ENCODE data around the gene NCOA1.
A peak's percentile ranks its signal among the peaks of the same experiment; 100 is the strongest.
"Not testable (repeated sequence)": the region's sequence is repeated elsewhere in the genome, so short reads cannot be mapped to it uniquely, and the experiment has no call there.

Gene NCOA1

DNA sequence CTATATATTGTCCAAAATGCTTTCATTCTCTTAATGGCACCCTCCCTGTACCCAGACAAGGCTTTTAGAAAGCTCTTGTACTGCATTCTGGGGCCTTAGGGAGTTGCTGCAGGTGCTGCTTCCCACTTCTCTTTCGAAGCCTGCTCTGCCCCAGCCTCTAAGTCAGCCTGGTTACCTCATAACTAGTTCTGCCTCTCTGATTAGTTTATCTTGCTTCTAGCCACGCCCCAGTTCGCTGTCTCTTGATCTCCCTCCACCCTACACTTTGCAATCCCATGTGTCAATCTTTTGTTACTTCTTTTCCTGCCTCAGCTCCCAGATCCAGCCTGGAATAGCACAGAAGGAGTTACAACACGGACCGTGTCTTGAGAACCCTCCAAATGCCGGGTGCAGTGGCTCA lies 13.8 kb upstream of the NCOA1 start:
- DNase-seq: no peak

DNA sequence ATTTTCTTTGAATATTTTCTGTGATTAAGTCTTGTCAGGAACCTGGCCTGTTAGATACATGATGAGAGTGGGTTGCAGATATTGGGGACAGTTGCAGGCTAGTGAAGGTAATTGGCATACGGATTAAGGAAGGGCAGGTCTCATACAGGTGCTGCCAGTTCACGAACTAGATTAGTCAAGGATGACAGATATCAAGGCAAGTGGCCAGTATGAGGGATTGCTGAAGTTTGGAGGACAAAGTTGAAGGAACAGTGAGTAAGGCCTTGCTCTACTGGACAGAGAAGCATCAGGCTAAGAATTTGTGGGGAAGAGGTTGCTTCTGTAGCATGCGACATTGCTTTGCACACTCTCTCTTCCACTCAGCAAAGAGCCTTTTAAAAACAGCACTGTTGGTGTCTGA lies 12.8 kb upstream of the NCOA1 start:
- no peak for DNase-seq

DNA sequence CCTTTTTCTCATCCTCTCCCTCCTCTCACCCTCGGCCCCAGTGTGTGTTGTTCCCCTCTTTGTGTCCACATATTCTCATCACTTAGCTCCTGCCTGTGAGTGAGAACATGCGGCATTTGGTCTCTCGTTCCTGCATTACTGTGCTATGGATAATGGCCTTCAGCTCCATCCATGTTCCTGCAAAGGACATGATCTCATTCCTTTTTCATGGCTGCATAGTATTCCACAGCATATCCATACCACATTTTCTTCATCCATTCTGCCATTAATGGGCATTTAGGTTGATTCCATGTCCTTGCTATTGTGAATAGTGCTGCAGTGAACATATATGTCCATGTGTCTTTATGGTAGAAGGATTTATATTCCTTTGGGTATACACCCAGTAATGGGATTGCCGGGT lies 10.8 kb upstream of the NCOA1 start:
- no peak for DNase-seq

DNA sequence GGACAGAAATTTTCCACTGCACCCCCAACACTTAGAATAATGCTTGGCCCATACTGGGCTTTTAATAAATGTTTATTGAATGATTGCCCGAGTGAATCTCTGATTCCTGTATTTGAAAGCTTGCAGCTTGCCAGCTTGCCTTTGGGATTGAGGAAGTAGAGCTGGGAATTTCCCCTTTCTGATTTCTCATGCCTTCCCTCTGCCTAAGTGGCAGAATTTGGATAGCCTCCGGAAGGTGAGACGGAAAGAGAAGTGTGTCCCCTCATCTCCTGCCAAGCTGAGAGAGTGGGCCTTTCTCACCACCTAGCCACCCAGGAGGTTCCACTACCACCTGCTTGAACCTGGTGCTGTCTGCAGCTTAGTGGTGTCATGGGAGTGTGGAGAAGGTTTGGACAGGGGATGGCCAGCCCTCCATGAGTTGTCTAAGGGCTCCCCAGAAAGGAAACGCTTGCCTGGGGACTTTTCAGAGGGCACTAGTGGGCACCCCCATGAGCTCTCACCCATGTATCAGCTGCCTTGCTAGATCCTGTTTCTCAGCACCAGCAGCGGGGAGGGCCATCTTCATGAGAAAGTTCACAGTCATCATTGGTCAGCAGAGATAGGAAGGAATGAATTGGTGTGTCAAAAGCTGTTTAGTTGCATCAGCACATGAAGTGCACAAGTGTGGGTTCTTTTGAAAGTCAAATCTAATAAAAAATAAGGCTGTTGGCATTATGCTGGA lies 8.6 kb upstream of the NCOA1 start:
- no peak for DNase-seq

DNA sequence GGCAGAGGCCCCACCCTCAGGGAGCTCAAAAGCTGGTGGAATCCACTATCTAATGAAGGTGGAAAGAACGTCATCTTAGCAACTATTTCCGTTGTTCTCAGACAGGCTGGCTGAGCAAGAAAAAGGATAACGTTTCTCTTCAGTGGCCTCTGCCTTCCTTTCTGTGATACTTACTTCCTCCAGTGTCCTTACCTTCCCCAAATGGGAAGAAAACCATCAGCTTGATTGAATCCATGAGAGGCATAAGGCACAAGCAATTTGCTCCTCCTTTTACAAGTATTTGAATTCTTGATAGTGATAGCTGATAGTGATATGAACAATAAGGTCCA lies 8.1 kb upstream of the NCOA1 start:
- no peak for DNase-seq

DNA sequence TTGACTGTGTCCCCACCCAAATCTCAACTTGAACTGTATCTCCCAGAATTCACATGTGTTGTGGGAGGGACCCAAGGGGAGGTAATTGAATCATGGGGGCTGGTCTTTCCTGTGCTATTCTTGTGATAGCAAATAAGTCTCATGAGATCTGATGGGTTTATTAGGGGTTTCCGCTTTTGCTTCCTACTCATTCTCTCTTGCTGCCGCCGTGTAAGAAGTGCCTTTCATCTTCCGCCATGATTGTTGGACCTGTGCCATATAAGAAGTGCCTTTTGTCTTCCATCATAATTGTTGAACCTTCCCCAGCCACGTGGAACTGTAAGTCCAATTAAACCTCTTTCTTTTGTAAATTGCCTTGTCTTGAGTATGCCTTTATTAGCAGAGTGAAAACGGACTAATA lies 6.4 kb upstream of the NCOA1 start:
- DNase-seq: not testable (repeated sequence)

DNA sequence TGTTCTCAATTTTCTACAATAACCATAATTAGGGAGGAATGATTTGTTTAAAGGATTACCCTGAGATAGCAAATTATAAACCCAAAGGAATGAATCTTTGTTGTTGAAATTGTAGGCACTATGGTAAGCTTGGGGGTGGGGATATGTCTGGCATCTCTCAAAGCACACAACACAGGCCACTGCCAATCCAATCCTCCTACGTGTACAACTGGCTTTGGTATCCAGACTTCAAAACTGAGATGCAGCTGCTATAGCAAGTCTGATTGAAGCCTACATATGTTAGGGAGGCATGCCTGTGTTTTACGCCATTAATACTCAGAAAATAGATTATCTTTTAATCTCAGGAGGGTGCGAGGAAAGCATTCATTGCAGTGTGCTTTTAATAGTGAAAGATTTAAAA lies 5.9 kb upstream of the NCOA1 start:
- DNase-seq: no peak

DNA sequence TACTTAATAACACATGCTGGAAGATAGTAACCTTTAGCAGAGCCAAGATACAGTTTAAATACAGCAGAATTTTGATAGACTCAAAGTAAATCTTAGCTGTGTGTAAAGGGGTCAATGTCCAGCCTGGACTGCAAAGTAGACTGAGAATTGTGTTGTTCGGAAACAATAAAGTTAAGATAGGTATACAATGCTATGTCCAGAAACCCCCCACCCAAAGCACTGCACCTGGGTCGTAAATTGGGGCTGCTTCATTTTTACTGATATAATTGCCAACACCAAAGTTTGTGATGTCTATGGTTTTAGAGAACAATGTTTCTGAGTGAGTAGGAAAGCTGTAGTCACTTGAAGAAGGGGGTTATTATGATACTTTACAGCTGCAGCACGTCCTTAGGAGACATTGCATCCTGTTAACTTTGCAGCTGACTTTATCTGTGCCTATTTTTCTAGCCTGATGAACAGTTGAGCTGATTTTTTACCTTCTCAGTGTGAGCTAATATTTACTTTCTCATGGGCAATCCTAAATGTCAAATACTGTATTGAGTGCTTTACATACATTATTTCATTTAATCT lies 4.3 kb upstream of the NCOA1 start:
- DNase-seq: no peak

DNA sequence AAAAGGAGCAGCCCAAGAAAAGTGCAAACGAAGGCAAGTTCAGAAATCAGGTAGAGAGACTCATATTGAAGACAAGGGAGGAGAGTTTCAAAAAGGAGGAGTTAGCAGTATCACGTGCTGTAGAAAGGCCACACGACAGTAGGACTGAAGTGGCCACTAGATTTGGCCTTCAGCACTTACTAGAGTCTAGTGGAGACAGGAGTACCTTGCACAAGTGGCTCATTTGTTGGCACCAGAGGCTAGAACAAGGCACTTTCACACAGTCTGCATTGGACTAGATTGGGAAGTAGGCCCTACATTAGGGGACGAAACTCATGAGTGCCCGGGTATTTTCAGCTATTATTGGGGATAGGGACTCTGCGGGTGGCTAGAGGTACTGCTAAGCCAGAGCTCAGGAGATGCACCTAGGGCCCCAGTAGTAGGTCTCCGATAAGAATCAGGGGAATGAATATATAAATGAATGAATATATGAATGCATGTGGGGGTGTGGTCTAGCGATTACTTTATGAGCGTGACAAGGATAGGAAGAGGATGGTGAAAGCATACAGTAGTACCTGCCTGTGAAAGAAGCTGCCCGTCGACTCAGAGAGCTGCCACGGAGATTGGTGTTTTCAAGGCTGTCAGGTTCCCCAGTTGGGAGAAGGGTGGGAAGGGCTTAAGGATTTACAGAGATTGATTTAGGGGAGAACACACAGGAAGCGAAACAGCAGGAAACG lies 1.4 kb upstream of the NCOA1 start:
- DNase-seq: no peak

DNA sequence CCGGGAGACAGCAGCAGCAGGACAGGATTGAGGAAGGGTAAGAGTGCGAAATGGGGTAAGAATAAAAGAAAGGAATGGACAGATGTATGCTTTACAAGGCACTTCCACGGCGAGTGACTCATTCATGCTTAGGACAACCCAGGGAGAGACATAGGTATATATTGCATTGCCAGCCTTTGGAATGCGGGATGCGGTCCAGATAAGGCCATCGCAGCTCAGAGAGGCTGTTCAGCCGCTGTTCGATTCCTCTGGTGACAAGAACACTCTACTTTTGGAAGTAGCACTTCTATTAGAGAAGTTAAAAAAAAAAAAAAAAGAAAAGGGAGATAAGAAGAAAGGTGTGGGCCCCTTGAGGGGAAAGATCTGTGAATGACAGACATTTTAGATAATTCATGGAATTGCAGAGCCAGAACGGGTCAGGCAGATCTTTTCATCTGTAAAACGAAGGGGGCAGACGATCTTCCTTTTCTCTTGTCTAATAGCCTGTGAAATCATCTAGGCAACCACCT lies 819 bp upstream of the NCOA1 start:
- DNase-seq: no peak

DNA sequence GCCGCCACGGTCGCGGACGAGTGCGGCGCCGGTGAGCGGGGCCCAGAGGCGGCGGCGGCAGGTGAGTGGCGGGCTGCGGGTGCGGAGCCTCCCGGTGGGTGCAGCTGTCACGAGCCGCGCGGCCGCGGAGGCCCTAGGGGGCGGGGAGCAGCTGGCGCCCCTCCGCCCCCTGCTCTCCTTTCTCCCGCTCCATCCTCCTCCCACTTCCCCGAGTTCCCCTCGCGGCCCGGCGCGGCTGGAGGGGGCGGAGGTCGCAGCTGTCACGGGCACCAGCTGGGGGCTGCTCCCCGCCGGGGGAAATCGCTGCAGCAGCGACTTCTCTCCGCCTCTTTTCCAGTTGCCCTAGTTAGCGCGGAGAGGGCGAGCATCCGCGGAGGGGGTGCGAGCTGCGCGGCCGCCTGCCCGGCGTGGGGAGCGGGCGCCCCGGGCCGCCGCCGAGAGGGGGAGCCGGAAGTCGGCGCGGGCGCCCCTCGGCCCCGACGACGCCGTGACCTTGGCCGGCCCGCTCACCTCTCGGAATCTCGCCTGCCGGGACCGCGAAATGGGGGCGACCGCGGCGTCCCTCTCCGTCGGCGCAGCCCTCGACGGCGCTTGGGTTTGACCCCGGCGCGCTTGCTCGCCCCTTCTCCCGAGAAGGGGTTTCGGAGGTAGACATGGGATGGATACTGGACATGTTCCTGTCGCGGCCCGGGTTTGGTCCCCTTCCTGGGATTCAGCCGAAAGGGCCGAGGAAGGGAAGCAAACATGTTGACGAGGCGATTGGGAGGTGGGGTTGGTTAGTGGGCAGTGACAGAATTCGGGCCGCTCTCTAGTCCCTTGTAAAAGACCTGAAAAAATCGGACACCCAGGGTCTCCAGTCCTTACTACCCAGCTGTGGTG lies 727 bp downstream of the NCOA1 start:
- DNase-seq: peak; percentile 71

DNA sequence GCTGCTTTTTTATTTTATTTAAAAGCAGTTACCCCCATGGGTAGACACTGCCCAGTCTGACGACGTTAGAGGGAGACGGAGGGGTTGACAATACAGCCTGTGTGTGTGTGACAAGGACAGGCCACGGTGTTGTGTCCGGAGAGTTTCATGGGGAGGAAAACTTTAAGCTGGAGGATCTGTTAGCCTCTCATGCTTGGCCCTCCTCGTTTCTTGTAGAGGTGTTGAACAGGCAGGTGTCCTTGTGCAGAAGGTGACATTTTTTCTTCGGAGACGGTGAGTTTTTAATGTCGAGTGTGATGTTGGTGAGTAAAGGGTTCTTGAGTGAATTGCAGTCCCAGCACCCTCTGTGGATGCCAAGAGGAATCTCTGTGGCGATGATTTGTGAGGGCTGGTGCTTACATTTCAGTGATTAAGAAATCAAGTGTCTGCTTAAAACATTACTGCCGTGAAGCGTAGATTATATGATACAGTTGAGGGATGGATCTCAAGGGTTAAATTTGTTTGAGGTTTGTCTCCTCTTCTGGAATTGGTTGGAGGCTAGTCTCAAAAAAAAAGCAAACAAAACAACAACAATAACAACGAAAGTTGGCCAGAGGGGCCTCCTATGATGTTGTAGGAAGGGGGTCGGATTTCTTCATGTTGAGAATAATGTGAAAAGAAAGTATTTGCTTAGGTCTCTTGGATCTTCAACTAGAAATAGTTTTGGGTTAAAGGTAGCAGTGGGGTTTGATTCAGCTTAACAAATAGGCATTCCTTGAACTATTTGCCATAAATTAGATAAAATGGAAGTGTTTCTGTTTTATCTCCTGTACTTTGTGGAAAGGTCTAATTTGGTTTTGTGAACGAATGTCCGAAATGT lies 1.6 kb downstream of the NCOA1 start:
- no peak for DNase-seq

DNA sequence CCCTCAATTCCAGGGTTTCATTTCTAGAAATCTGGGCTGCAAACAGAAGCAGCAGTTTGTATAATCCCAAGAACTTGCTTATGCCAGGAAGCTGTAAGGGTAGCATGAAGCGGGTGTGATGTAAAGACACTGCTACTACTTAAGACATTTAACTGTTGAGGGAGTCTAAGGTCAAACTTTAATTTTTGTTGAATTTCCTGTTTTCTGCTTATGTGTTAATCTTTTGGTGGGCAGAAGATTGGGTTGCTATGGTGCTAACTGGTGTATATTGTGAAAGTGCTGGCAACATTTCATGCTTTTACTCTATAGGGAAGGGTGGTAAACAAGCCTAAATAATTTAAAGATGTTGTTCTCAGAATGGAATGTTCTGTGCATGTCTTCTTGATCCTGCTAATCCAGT lies 2.7 kb downstream of the NCOA1 start:
- DNase-seq: no peak

DNA sequence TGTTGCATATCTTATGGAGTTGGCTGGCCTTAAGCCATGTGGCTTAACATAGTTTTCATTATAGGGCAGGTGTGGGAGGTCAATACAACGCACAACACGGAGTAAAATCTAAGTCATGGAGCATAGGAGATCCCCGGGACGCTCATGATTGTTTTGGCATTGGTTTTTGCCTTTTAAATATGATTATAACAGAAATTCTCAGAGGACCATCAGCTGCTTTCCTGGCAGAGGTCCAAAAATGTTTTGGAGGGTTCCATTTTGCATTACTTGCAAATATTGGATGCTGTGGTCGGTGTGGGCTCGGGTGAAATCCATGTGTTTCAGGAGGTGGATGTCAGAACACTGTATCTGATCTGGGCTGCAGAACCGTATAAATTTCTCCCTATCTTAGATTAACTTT lies 3.4 kb downstream of the NCOA1 start:
- no peak for DNase-seq

DNA sequence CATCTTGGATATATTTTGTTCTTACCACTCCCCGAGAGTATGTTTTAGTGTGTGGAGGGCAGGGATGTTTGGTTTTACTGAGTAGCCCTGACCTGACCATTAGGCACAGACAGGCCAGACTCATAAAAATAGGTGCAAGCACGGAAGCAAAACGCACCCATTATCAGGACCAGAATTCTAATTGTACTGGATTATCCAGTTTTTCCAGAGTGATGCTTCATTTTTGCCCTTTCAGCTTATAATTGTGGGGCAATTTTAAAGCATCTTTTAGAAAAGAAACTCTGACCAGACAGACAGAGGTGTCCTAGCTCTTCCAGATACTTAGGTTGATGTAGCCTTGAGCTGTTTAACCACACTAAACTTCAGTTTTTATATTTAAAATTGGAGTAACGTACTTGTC lies 4.4 kb downstream of the NCOA1 start:
- no peak for DNase-seq

DNA sequence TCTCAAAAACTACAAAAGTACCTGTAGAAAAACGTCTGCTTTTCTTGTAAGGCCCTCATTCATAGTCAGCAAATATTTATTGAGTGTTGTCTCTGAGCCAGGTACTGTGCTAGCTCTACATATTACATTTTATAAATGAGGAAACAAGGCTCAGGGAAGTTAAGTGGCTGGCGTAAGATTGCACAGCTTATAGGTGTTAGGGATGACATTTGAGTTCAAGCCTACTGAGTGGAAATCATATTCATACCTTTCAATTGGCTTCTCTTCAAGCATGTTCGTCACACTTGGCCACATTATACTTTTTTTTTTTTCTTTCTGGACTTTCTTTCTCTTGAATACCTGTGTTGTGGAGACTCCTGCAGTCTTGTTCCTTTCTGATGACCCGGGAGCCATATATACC lies 5.9 kb downstream of the NCOA1 start:
- DNase-seq: no peak

DNA sequence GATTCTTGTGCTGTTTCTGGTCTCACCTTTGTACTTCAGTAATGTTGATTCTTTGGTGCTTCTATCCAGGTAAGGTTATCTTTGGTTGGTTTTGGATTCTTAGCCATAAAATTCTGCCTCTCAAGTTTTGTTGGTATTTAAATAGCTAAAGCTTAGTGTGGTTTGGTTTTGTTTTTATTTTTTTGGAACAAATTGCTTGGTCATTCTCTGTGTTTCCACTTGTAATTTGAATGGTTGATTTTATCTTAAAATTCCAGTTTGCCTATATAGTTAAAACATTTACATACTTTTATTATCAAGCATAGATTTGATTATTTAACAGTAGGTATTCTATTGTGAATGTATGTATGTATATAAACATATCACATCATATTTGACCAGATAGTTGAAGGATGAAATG lies 6.6 kb downstream of the NCOA1 start:
- no peak for DNase-seq

DNA sequence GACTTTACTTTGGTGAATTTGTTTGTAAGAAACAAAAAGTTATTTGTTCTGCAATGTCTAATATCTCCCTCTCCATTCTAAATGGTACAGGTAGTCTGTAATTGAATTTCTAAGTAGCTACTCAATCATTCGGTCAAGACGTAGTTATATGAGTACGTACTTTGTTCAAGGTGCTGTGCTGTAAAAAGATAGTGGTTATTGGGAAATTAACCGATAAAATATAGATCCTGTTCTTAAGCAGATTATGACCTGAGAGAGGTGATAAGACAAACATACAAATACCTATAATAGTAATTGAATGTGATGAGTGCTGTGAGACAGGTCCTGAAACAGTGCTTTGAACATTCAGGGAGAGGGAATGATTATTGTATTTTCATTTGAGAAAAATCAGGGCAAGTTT lies 7.1 kb downstream of the NCOA1 start:
- no peak for DNase-seq

DNA sequence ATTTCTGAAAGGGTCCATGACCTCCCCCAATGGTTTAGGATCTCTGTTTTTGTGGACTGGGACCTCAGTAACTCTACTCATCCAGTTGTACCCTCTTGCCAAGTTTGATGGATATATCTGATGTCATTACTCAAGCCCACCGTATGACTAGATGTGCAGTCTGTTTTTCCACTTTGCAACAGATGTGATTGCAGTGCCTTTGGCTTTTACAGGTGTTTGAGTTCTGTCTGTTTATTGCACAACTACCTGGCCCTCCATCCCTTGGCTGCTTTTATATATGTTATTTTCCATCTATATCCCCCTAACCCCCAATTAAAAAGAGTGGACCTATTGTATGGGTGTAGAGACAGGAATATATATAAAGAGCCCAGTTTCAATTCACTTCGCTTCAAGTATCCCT lies 10.8 kb downstream of the NCOA1 start:
- no peak for DNase-seq

DNA sequence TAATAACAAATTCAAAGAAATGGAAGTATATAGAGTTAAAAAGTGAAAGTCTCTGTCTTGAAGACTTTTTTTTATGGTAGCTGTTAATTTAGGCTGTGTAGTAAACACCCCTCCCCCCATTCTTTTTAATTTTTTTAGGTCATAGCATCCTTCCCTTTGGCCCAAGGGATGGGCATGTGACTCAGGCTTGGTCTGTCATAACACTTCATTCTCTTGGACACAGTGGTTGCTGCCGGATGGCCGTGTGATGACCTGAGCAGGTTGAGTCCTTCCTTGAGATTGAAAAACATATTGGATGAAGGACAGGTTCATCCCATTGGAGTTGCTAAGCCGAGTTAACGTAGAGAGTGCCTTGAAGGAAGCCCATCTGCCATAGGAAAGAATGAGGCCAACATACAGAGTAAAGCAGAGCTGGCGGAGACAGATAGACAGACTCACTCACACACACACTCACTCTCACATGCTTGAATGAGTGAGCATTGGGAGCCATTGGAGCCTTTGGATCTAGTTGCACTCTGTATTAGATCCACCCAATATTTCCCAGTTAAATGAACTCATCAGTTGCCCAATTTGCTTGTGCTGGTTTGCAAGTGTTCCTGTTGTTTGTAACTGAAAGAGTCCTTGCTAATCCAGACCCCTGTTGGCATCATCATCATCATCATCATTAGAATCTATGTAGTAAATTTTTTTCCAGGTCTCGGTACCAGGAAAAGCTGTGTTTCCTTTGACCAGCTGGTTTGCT lies 14.7 kb downstream of the NCOA1 start:
- no peak for DNase-seq

DNA sequence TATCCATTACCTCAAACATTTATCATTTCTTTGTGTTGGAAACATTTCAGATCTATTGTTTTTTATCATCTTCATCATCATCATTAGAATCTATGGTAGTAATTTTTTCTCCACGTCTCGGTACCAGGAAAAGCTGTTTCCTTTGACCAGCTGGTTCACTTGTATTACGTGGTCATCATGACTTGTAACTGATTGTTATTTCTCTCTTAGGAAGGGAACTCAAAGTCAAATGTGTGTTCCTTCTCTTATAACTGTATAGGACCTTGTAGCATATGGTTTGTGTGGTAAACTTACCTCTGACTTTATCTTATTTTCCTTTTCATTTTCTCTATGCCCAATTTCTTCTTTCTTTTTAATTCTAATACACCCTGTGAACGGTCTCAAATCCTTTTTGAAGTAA lies 16.5 kb downstream of the NCOA1 start:
- DNase-seq: no peak

DNA sequence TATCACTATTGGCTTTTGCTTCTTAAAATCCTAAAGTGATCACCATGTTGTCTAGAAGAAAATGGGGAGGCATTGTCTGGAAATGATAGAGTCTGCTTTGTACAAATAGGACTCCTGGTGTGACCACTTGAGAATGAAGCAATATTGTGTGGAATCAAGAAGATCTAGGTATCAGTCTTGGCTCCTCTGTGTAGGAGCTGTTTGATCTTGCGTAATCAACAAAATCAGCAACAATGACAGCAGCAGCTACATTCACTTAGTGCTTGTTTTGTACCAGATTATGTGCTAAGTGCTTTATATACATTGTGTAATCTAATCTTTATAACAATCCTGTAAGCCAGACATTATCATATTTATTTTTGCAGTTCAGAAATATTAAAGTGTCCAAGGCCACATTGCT lies 17.8 kb downstream of the NCOA1 start:
- no peak for DNase-seq
